Neural progenitor cell (in vitro differentiated cells): ENCODE measurements around the gene WDR55. TPM values are rescaled to one million over a fixed set of nuclear protein-coding genes. Genes with fewer than 3 reads are reported as not detected.
"Not testable (repeated sequence)": the region's sequence is repeated elsewhere in the genome, so short reads cannot be mapped to it uniquely, and the experiment has no call there.

Experiments
- DNase-seq: peaks from one replicate; pipeline ENCODE4 v3.0.0-alpha.2; 2016; ENCODE audit warnings: low spot score
- H2AFZ ChIP-seq: fragments of 200-600 bp; sonication (generic); replicated peaks from 2 replicates; pipeline ENCODE4 v1.6.1; 2016; ENCODE audit warnings: antibody characterized with exemption
- H3F3A ChIP-seq: fragments of 200-600 bp; sonication (generic); 2 replicates; pipeline ENCODE4 v1.6.1; 2016; ENCODE audit warnings: antibody characterized with exemption, low read depth
- H3K27ac ChIP-seq: fragments of 200-600 bp; sonication (generic); 2 replicates; pipeline ENCODE4 v1.5.1; 2016; ENCODE audit warnings: mild to moderate bottlenecking
- H3K27me3 ChIP-seq: fragments of 200-600 bp; sonication (generic); 2 replicates; pipeline ENCODE4 v1.6.1; 2016; ENCODE audit warnings: mild to moderate bottlenecking, moderate library complexity
- H3K36me3 ChIP-seq: fragments of 200-600 bp; sonication (generic); 2 replicates; pipeline ENCODE4 v1.5.1; 2016
- H3K4me1 ChIP-seq: fragments of 200-600 bp; sonication (generic); 2 replicates; pipeline ENCODE4 v1.6.1; 2016; ENCODE audit warnings: mixed run types
- H3K4me2 ChIP-seq: fragments of 200-600 bp; sonication (generic); 2 replicates; pipeline ENCODE4 v1.6.1; 2016
- H3K4me3 ChIP-seq: fragments of 200-600 bp; sonication (generic); 2 replicates; pipeline ENCODE4 v1.5.1; 2016
- H3K79me2 ChIP-seq: fragments of 200-600 bp; sonication (generic); 2 replicates; pipeline ENCODE4 v1.6.1; 2016; ENCODE audit warnings: low read depth
- H3K9ac ChIP-seq: fragments of 200-600 bp; sonication (generic); 2 replicates; pipeline ENCODE4 v1.6.1; 2016
- H3K9me3 ChIP-seq: fragments of 200-600 bp; sonication (generic); 2 replicates; pipeline ENCODE4 v1.5.1; 2016; ENCODE audit warnings: low read depth
- H4K20me1 ChIP-seq: fragments of 200-600 bp; sonication (generic); 2 replicates; pipeline ENCODE4 v1.6.1; 2016; ENCODE audit warnings: low read depth
- H3K27ac Mint-ChIP-seq: 3 replicates; pipeline ENCODE4 v1.8.0; 2021; ENCODE audit warnings: mixed read lengths
- H3K27me3 Mint-ChIP-seq: 2 replicates; pipeline ENCODE4 v1.8.0; 2022; ENCODE audit warnings: low read depth, mild to moderate bottlenecking, inconsistent platforms, moderate library complexity, mixed read lengths; ENCODE audit not compliant: insufficient read depth
- H3K36me3 Mint-ChIP-seq: 3 replicates; pipeline ENCODE4 v1.8.0; 2021; ENCODE audit warnings: mixed read lengths
- H3K4me1 Mint-ChIP-seq: 3 replicates; pipeline ENCODE4 v1.8.0; 2021; ENCODE audit warnings: mixed read lengths
- H3K4me3 Mint-ChIP-seq: 3 replicates; pipeline ENCODE4 v1.8.0; 2021; ENCODE audit warnings: mild to moderate bottlenecking, moderate library complexity, mixed read lengths
- H3K9me3 Mint-ChIP-seq: 3 replicates; pipeline ENCODE4 v1.8.0; 2020; ENCODE audit warnings: mixed read lengths
- EZH2 ChIP-seq: fragments of 200-600 bp; sonication (generic); IDR thresholded peaks from 2 replicates; pipeline ENCODE4 v1.6.1; 2017; ENCODE audit warnings: antibody characterized with exemption, mild to moderate bottlenecking, moderate library complexity
- EZH2phosphoT487 ChIP-seq: fragments of 200-600 bp; sonication (generic); IDR thresholded peaks from 2 replicates; pipeline ENCODE4 v1.6.1; 2017; ENCODE audit warnings: antibody characterized with exemption
- total RNA-seq: library from RNA; depleted of rRNA; stranded (reverse); fragments of >200 nt; gene quantifications from 2 replicates; pipeline ENCODE4 v1.2.3, GENCODE V29; 2015; ENCODE audit warnings: low replicate concordance
- TF ChIP-seq, protein P1 (sequence below): fragments of 200-600 bp; sonication (generic); IDR thresholded peaks from 2 replicates; pipeline ENCODE4 v1.5.1; 2017; ENCODE audit warnings: antibody characterized with exemption, mild to moderate bottlenecking

WDR55 gene
- total RNA-seq, 1 donor from 2014 or later, result 6.9 TPM

DNA sequence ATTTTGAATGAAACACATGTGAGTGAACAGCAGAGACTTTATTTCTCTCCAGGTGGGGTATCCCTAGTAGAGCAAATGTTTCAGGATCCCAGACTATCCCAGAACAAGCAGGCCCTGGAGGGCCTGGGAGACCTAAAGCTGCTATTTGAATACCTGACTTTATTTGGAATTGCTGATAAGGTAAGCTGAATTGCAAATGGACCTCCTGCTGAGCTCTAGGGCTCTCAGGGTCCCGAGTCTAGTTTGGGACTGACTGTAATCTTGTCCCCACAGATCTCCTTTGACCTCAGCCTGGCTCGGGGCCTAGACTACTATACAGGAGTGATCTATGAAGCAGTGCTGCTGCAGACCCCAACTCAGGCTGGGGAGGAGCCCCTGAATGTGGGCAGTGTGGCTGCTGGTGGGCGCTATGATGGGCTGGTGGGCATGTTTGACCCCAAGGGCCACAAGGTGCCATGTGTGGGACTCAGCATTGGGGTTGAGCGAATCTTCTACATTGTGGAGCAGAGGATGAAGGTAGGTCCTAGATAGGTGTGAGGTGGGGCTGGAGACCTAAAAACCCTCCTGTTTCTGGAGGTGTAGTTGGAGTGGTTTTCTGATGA, 32.3 kb downstream of the WDR55 start:
- Mint-ChIP-seq H3K27me3 (peaks cover 2% of the 10 kb centered on the region), H3K36me3 (peaks cover 28% of the 10 kb centered on the region), H3K27ac (no peak overlapping the region), H3K4me1 (peaks cover 23% of the 10 kb centered on the region), H3K9me3 (no peaks in the 10 kb centered on the region), H3K4me3 (no peak overlapping the region)
- Histone ChIP-seq H3K27me3 (no peaks in the 10 kb centered on the region), H3K79me2 (peaks cover 32% of the 10 kb centered on the region), H3K4me2 (no peak overlapping the region), H3K4me3 (no peak overlapping the region), H3K4me1 (no peaks in the 10 kb centered on the region), H3K27ac (no peak overlapping the region), H2AFZ (no peak overlapping the region), H3K9me3 (no peaks in the 10 kb centered on the region), H3K9ac (no peak overlapping the region), H4K20me1 (peaks cover 11% of the 10 kb centered on the region), H3K36me3 (peaks cover 3% of the 10 kb centered on the region), H3F3A (peaks cover 11% of the 10 kb centered on the region)
- no peak for TF ChIP-seq EZH2phosphoT487
- TF ChIP-seq, protein P1, sequence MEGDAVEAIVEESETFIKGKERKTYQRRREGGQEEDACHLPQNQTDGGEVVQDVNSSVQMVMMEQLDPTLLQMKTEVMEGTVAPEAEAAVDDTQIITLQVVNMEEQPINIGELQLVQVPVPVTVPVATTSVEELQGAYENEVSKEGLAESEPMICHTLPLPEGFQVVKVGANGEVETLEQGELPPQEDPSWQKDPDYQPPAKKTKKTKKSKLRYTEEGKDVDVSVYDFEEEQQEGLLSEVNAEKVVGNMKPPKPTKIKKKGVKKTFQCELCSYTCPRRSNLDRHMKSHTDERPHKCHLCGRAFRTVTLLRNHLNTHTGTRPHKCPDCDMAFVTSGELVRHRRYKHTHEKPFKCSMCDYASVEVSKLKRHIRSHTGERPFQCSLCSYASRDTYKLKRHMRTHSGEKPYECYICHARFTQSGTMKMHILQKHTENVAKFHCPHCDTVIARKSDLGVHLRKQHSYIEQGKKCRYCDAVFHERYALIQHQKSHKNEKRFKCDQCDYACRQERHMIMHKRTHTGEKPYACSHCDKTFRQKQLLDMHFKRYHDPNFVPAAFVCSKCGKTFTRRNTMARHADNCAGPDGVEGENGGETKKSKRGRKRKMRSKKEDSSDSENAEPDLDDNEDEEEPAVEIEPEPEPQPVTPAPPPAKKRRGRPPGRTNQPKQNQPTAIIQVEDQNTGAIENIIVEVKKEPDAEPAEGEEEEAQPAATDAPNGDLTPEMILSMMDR, result no peak
- TF ChIP-seq EZH2, result no peak
- no peak for DNase-seq

DNA sequence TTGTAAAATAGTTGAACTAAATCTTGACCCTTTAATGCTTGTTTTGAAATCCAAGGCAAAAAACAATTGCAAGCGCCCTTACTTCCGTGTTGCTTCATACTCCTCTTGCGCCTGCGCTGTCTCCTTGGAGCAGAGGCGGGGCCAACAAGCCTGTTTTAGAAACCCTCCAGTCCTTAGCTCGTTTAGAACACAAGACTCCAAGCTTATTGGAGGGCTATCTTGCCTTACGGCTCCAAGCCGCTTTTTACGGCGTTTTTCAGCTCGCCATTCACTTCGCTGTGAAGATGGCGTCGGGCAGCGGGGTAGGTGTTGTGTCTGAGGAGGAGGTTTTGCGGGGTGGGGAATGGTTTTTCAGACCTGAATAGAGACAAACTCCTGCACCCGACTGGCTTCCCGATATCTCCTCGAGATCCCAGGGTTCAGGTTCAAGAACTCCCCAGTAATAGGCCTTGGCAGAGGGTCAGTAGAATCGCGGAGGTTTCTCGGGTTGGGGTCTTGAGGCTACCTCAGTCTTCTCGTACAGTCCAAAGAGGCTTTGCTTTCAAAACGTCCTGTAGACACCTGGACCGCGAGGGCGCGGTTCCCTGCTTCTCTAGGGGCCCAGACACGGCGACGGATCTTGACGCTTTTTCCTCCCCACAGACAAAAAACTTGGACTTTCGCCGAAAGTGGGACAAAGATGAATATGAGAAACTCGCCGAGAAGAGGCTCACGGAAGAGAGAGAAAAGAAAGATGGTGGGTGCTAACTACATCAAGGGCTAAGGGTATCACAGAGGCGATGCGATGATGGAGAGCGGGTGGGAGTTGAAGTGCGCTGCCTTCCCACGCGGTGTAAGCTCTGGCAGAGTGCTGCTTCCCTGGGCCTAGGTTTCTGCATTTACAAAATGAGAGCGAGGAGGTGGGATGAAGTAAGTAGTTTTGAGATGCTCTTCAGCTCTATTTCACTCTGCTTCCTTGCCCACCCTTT, 35.8 kb downstream of the WDR55 start, which contains the start of gene ZMAT2:
Gene ZMAT2, plus strand, starts transcription at position 271 of the 968 bp plus-strand sequence. Its CDS starts 14 bp downstream, at position 285.
- H3K4me2 ChIP-seq, result peak within 1 kb of the TSS; percentile 86
- H3F3A ChIP-seq, result peaks cover 10% of the 10 kb centered on the region
- peak within 1 kb of the TSS; percentile 86 for H3K9ac ChIP-seq
- H3K9me3 ChIP-seq, result no peaks in the 10 kb centered on the region
- H3K27me3 Mint-ChIP-seq, result peaks cover 2% of the 10 kb centered on the region
- no peaks in the 10 kb centered on the region for H3K27me3 ChIP-seq
- peaks cover 20% of the 10 kb centered on the region for H3K79me2 ChIP-seq
- peak; percentile 97 for DNase-seq
- no peaks in the 10 kb centered on the region for H3K9me3 Mint-ChIP-seq
- peak within 1 kb of the TSS; percentile 92 for H3K4me3 ChIP-seq
- H4K20me1 ChIP-seq, result no peaks in the 10 kb centered on the region
- no peak within 1 kb of the TSS for H3K27ac ChIP-seq
- H3K4me3 Mint-ChIP-seq, result peak within 1 kb of the TSS; percentile 93
- H3K4me1 ChIP-seq, result no peaks in the 10 kb centered on the region
- peaks cover 18% of the 10 kb centered on the region for H3K4me1 Mint-ChIP-seq
- TF ChIP-seq EZH2phosphoT487, result no peak
- TF ChIP-seq, protein P1, result no peak
- no peak for TF ChIP-seq EZH2
- H3K27ac Mint-ChIP-seq, result peak within 1 kb of the TSS; percentile 95
- H3K36me3 Mint-ChIP-seq, result peaks cover 37% of the 10 kb centered on the region
- H3K36me3 ChIP-seq, result peaks cover 16% of the 10 kb centered on the region
- peak within 1 kb of the TSS; percentile 70 for H2AFZ ChIP-seq

DNA sequence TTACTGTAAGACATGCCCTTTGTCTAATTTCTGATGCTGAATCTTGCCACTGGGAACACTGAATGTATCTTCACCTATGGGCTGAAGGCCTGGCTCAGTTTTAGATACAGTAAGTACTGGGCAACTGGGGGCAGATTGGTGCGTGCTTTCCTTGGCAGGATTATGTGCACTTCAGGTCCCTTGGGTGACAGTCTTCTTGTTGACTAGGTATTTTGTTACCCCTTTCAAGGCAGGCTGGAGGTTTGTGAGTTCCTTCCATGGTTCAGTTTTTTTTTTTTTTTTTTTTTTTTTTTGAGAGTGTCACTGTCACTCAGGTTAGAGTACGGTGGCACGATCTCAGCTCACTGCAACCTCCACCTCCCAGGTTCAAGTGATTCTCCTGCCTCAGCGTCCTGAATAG, 43.1 kb downstream of the WDR55 start:
- Mint-ChIP-seq H3K36me3 (peaks cover 22% of the 10 kb centered on the region), H3K4me3 (no peak overlapping the region), H3K27ac (no peak overlapping the region), H3K9me3 (peaks cover 4% of the 10 kb centered on the region), H3K27me3 (peaks cover 13% of the 10 kb centered on the region), H3K4me1 (peaks cover 14% of the 10 kb centered on the region)
- Histone ChIP-seq H3K9me3 (no peaks in the 10 kb centered on the region), H3K4me1 (no peaks in the 10 kb centered on the region), H3K9ac (no peak overlapping the region), H3K27ac (no peak overlapping the region), H4K20me1 (no peaks in the 10 kb centered on the region), H2AFZ (no peak overlapping the region), H3K36me3 (peaks cover 16% of the 10 kb centered on the region), H3K4me3 (no peak overlapping the region), H3K27me3 (peaks cover 27% of the 10 kb centered on the region), H3K79me2 (no peaks in the 10 kb centered on the region), H3K4me2 (no peak overlapping the region), H3F3A (peaks cover 15% of the 10 kb centered on the region)
- TF ChIP-seq, protein P1, result no peak
- TF ChIP-seq EZH2phosphoT487 (no peak), EZH2 (no peak)
- DNase-seq, result no peak

DNA sequence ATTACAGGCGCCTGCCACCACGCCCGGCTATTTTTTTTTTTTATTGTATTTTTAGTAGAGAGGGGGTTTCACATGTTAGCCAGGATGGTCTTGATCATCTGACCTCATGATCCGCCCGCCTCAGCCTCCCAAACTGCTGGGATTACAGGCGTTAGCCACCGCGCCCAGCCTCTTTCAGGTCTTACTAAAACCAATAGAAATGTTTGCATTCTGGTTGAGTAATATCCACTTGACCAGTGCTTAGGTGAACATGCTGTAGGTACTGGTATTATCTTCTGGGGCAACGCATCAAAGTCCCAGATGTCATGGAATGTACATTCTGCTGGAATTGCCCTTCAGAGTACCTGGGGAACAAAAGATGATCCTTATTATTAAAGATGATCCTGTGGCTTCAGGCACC, 44.1 kb downstream of the WDR55 start:
- H3K4me1 ChIP-seq, H3K79me2 ChIP-seq, DNase-seq, H3K27ac ChIP-seq, H2AFZ ChIP-seq, H3K4me3 Mint-ChIP-seq, H3K9me3 ChIP-seq, H3K9ac ChIP-seq, H3K4me3 ChIP-seq, H3K27ac Mint-ChIP-seq, H3K4me2 ChIP-seq, H4K20me1 ChIP-seq, H3K9me3 Mint-ChIP-seq: not testable (repeated sequence)
- H3K36me3 Mint-ChIP-seq, result peaks cover 20% of the 10 kb centered on the region
- H3K27me3 Mint-ChIP-seq, result peaks cover 13% of the 10 kb centered on the region
- Histone ChIP-seq H3K27me3 (peaks cover 27% of the 10 kb centered on the region), H3K36me3 (peaks cover 12% of the 10 kb centered on the region), H3F3A (peaks cover 15% of the 10 kb centered on the region)
- peaks cover 14% of the 10 kb centered on the region for H3K4me1 Mint-ChIP-seq
